HFFc6 (cell line): ENCODE data around the gene ZNF407. TPM values are rescaled to one million over a fixed set of nuclear protein-coding genes. Genes with fewer than 3 reads are reported as not detected.

Source experiments
- DNase-seq: peaks from one replicate; pipeline ENCODE4 v3.0.0-alpha.2; 2018
- H3K27ac Mint-ChIP-seq: 2 replicates; pipeline ENCODE4 v1.8.0; 2020; ENCODE audit warnings: mild to moderate bottlenecking, mixed read lengths
- H3K27me3 Mint-ChIP-seq: 2 replicates; pipeline ENCODE4 v1.8.0; 2021; ENCODE audit warnings: mild to moderate bottlenecking, moderate library complexity, mixed read lengths; ENCODE audit not compliant: insufficient read depth
- H3K36me3 Mint-ChIP-seq: 2 replicates; pipeline ENCODE4 v1.8.0; 2021; ENCODE audit warnings: low read depth, mixed read lengths
- H3K4me1 Mint-ChIP-seq: 2 replicates; pipeline ENCODE4 v1.8.0; 2020; ENCODE audit warnings: low read depth, mixed read lengths
- H3K4me3 Mint-ChIP-seq: 2 replicates; pipeline ENCODE4 v1.8.0; 2020; ENCODE audit warnings: mild to moderate bottlenecking, moderate library complexity, mixed read lengths
- H3K9me3 Mint-ChIP-seq: 2 replicates; pipeline ENCODE4 v1.8.0; 2020; ENCODE audit warnings: mild to moderate bottlenecking, mixed read lengths
- CTCF ChIP-seq: fragments of 200-600 bp; sonication (generic); IDR thresholded peaks from 2 replicates; pipeline ENCODE4 v1.5.0; 2021; ENCODE audit warnings: antibody characterized with exemption, mild to moderate bottlenecking
- total RNA-seq, 6 experiments: library from RNA; stranded (reverse); fragmentation: NEBNext Ultra II Directional; extraction: Animal tissue kit (Norgen Biotek cat#: 25700); gene quantifications; 2 replicates in 1 of 6; 3 replicates in 5 of 6; pipeline ENCODE4 v1.2.3, GENCODE V29; 2021

ZNF407 gene
- total RNA-seq, 6 experiments from 2014 or later = 7.9 to 9.7 (median 9.1) TPM

GRCh38 chr18:75088622-75089211 is 491.0 kb downstream of the ZNF407 start:
- Mint-ChIP-seq H3K27ac (no peak overlapping the region), H3K27me3 (peaks cover 3% of the 10 kb centered on the region), H3K4me3 (no peak overlapping the region), H3K9me3 (peaks cover 15% of the 10 kb centered on the region), H3K4me1 (no peaks in the 10 kb centered on the region), H3K36me3 (peaks cover 3% of the 10 kb centered on the region)
- DNase-seq = no peak
- TF ChIP-seq CTCF = no peak

- DNase-seq = no peak
- H3K4me1 Mint-ChIP-seq = no peaks in the 10 kb centered on the region
- no peak overlapping the region for H3K4me3 Mint-ChIP-seq
- H3K27ac Mint-ChIP-seq = no peak overlapping the region
- H3K36me3 Mint-ChIP-seq = no peaks in the 10 kb centered on the region; the same call in 1 of the 2 replicates
- TF ChIP-seq CTCF = no peak
- peaks cover 2% of the 10 kb centered on the region for H3K27me3 Mint-ChIP-seq
- peaks cover 11% of the 10 kb centered on the region for H3K9me3 Mint-ChIP-seq
These were observed 492.2 kb downstream of the ZNF407 start for GRCh38 chr18:75089748-75090327.

GRCh38 chr18:75090336-75090735 is 492.7 kb downstream of the ZNF407 start:
- peaks cover 11% of the 10 kb centered on the region for H3K9me3 Mint-ChIP-seq
- H3K4me1 Mint-ChIP-seq = no peaks in the 10 kb centered on the region
- H3K27ac Mint-ChIP-seq = no peak overlapping the region
- DNase-seq = no peak
- H3K27me3 Mint-ChIP-seq = peaks cover 2% of the 10 kb centered on the region
- TF ChIP-seq CTCF = no peak
- H3K36me3 Mint-ChIP-seq = no peaks in the 10 kb centered on the region; the same call in 1 of the 2 replicates
- H3K4me3 Mint-ChIP-seq = no peak overlapping the region

- H3K27ac Mint-ChIP-seq = no peak overlapping the region
- peaks cover 5% of the 10 kb centered on the region; the same call in 1 of the 2 replicates for H3K27me3 Mint-ChIP-seq
- no peak for DNase-seq
- no peaks in the 10 kb centered on the region for H3K4me1 Mint-ChIP-seq
- H3K9me3 Mint-ChIP-seq = peaks cover 11% of the 10 kb centered on the region; the same call in 1 of the 2 replicates
- TF ChIP-seq CTCF = no peak
- peaks cover 4% of the 10 kb centered on the region; the same call in 1 of the 2 replicates for H3K36me3 Mint-ChIP-seq
- no peak overlapping the region for H3K4me3 Mint-ChIP-seq
These were observed 500.0 kb downstream of the ZNF407 start for GRCh38 chr18:75097491-75098225.

- peaks cover 4% of the 10 kb centered on the region; the same call in 1 of the 2 replicates for H3K36me3 Mint-ChIP-seq
- peaks cover 11% of the 10 kb centered on the region; the same call in 1 of the 2 replicates for H3K9me3 Mint-ChIP-seq
- H3K27ac Mint-ChIP-seq = no peak overlapping the region
- H3K27me3 Mint-ChIP-seq = peaks cover 16% of the 10 kb centered on the region
- H3K4me1 Mint-ChIP-seq = no peaks in the 10 kb centered on the region
- no peak for DNase-seq
- TF ChIP-seq CTCF = no peak
- H3K4me3 Mint-ChIP-seq = no peak overlapping the region
These were observed 503.4 kb downstream of the ZNF407 start for GRCh38 chr18:75100832-75101630.
